WTC11 (cell line): ENCODE results near the gene RASGRP4. TPM values are rescaled to one million over a fixed set of nuclear protein-coding genes. Genes with fewer than 3 reads are reported as not detected.

ENCODE experiments used
- ATAC-seq: fragments of 200-7000 bp; cut with Tn5 transposase; 2 replicates; pipeline ENCODE4 v1.10.0; 2021; ENCODE audit warnings: mild to moderate bottlenecking, moderate library complexity
- CTCF ChIA-PET: fragments of 300-600 bp; sonication (Branson Sonifier 250); formaldehyde crosslinking; loops from one replicate; lab custom pipeline; 2021; ENCODE audit warnings: antibody characterized with exemption; lab: Charles Lee
- POLR2A ChIA-PET: fragments of 350-600 bp; sonication (Branson Sonifier 250); formaldehyde crosslinking; loops from one replicate; lab custom pipeline; 2021; ENCODE audit warnings: antibody characterized with exemption; lab: Charles Lee
- DNase-seq: peaks from one replicate; pipeline ENCODE4 v3.0.0; 2021; ENCODE audit warnings: low spot score
- H3K27ac Mint-ChIP-seq: 2 replicates; pipeline ENCODE4 v1.8.0; 2021; ENCODE audit warnings: mixed read lengths
- H3K27me3 Mint-ChIP-seq: 2 replicates; pipeline ENCODE4 v1.8.0; 2021; ENCODE audit warnings: low read depth, mild to moderate bottlenecking, moderate library complexity, mixed read lengths
- H3K36me3 Mint-ChIP-seq: 2 replicates; pipeline ENCODE4 v1.8.0; 2021; ENCODE audit warnings: mixed read lengths
- H3K4me1 Mint-ChIP-seq: 2 replicates; pipeline ENCODE4 v1.8.0; 2022; ENCODE audit warnings: mixed read lengths
- H3K4me3 Mint-ChIP-seq: 2 replicates; pipeline ENCODE4 v1.8.0; 2021; ENCODE audit warnings: mild to moderate bottlenecking, moderate library complexity, mixed read lengths
- H3K9me3 Mint-ChIP-seq: 2 replicates; pipeline ENCODE4 v1.8.0; 2021; ENCODE audit warnings: mixed read lengths
- CREB1 ChIP-seq: sonication (generic); formaldehyde crosslinking; IDR thresholded peaks from 2 replicates; pipeline ENCODE4 v1.8.0; 2023; ENCODE audit warnings: mild to moderate bottlenecking, missing genetic modification reagents
- CREM ChIP-seq: sonication (generic); formaldehyde crosslinking; IDR thresholded peaks from 2 replicates; pipeline ENCODE4 v1.8.1; 2022; ENCODE audit warnings: mild to moderate bottlenecking, missing genetic modification reagents, moderate library complexity
- EMX1 ChIP-seq: fragments of 250-450 bp; sonication (Bioruptor Pico); IDR thresholded peaks from 2 replicates; pipeline ENCODE4 v1.8.0; 2021; ENCODE audit warnings: mild to moderate bottlenecking
- ESRRA ChIP-seq: sonication (generic); formaldehyde crosslinking; IDR thresholded peaks from 2 replicates; pipeline ENCODE4 v1.8.1; 2022; ENCODE audit warnings: mild to moderate bottlenecking, missing genetic modification reagents, borderline replicate concordance
- ETV6 ChIP-seq: sonication (generic); formaldehyde crosslinking; IDR thresholded peaks from 2 replicates; pipeline ENCODE4 v1.8.1; 2022; ENCODE audit warnings: mild to moderate bottlenecking, missing genetic modification reagents
- JAZF1 ChIP-seq: fragments of 250-450 bp; sonication (Bioruptor Pico); IDR thresholded peaks from 2 replicates; pipeline ENCODE4 v1.9.0; 2021; ENCODE audit warnings: moderate library complexity, mild to moderate bottlenecking, inconsistent platforms
- MXD4 ChIP-seq: fragments of 250-450 bp; sonication (Bioruptor Pico); IDR thresholded peaks from 2 replicates; pipeline ENCODE4 v1.8.0; 2021; ENCODE audit warnings: mild to moderate bottlenecking, moderate library complexity, borderline replicate concordance
- NFYB ChIP-seq: sonication (generic); formaldehyde crosslinking; conservative IDR thresholded peaks from 2 replicates; pipeline ENCODE4 v1.8.0; 2022; ENCODE audit warnings: low read depth, missing genetic modification reagents
- NR1H2 ChIP-seq: sonication (generic); formaldehyde crosslinking; IDR thresholded peaks from 2 replicates; pipeline ENCODE4 v1.9.0; 2021; ENCODE audit warnings: mild to moderate bottlenecking, moderate library complexity, missing genetic modification reagents
- PREB ChIP-seq: sonication (generic); formaldehyde crosslinking; IDR thresholded peaks from 2 replicates; pipeline ENCODE4 v1.8.1; 2022; ENCODE audit warnings: mild to moderate bottlenecking, missing genetic modification reagents, moderate library complexity, borderline replicate concordance
- PRRX2 ChIP-seq: fragments of 250-450 bp; sonication (Bioruptor Pico); IDR thresholded peaks from 2 replicates; pipeline ENCODE4 v1.8.0; 2021; ENCODE audit warnings: mild to moderate bottlenecking
- SMAD3 ChIP-seq: sonication (generic); formaldehyde crosslinking; IDR thresholded peaks from 2 replicates; pipeline ENCODE4 v1.8.0; 2022; ENCODE audit warnings: missing genetic modification reagents, mild to moderate bottlenecking, borderline replicate concordance
- ZNF219 ChIP-seq: sonication (generic); formaldehyde crosslinking; IDR thresholded peaks from 2 replicates; pipeline ENCODE4 v1.8.0; 2023; ENCODE audit warnings: missing genetic modification reagents, mild to moderate bottlenecking, borderline replicate concordance
- ZNF281 ChIP-seq: sonication (generic); formaldehyde crosslinking; IDR thresholded peaks from 2 replicates; pipeline ENCODE4 v1.8.0; 2023; ENCODE audit warnings: mild to moderate bottlenecking, missing genetic modification reagents
- total RNA-seq: library from RNA; stranded (reverse); gene quantifications from 3 replicates; pipeline ENCODE4 v1.2.3, GENCODE V29; 2021
- TF ChIP-seq, protein P1 (sequence below): fragments of 250-450 bp; sonication (Bioruptor Pico); IDR thresholded peaks from 2 replicates; pipeline ENCODE4 v1.9.0; 2021; ENCODE audit warnings: mild to moderate bottlenecking, borderline replicate concordance
- TF ChIP-seq, protein P2 (sequence below): sonication (generic); formaldehyde crosslinking; IDR thresholded peaks from 2 replicates; pipeline ENCODE4 v1.8.1; 2022; ENCODE audit warnings: low read depth, mild to moderate bottlenecking, moderate library complexity, missing genetic modification reagents, borderline replicate concordance
- TF ChIP-seq, protein P3 (sequence below): sonication (generic); formaldehyde crosslinking; IDR thresholded peaks from 2 replicates; pipeline ENCODE4 v1.8.0; 2022; ENCODE audit warnings: mild to moderate bottlenecking, missing genetic modification reagents
- TF ChIP-seq, protein P4 (sequence below): sonication (generic); formaldehyde crosslinking; IDR thresholded peaks from 2 replicates; pipeline ENCODE4 v1.8.1; 2023; ENCODE audit warnings: mild to moderate bottlenecking, moderate library complexity, missing genetic modification reagents
- TF ChIP-seq, protein P5 (sequence below): sonication (generic); formaldehyde crosslinking; IDR thresholded peaks from 2 replicates; pipeline ENCODE4 v1.8.0; 2022; ENCODE audit warnings: mild to moderate bottlenecking, missing genetic modification reagents

RASGRP4 gene
- total RNA-seq, 1 experiment from 2014 or later: 2.5 TPM

GRCh38 chr19:38405276-38405675 lies 20.7 kb downstream of the RASGRP4 start (continued):
- TF ChIP-seq, protein P1, sequence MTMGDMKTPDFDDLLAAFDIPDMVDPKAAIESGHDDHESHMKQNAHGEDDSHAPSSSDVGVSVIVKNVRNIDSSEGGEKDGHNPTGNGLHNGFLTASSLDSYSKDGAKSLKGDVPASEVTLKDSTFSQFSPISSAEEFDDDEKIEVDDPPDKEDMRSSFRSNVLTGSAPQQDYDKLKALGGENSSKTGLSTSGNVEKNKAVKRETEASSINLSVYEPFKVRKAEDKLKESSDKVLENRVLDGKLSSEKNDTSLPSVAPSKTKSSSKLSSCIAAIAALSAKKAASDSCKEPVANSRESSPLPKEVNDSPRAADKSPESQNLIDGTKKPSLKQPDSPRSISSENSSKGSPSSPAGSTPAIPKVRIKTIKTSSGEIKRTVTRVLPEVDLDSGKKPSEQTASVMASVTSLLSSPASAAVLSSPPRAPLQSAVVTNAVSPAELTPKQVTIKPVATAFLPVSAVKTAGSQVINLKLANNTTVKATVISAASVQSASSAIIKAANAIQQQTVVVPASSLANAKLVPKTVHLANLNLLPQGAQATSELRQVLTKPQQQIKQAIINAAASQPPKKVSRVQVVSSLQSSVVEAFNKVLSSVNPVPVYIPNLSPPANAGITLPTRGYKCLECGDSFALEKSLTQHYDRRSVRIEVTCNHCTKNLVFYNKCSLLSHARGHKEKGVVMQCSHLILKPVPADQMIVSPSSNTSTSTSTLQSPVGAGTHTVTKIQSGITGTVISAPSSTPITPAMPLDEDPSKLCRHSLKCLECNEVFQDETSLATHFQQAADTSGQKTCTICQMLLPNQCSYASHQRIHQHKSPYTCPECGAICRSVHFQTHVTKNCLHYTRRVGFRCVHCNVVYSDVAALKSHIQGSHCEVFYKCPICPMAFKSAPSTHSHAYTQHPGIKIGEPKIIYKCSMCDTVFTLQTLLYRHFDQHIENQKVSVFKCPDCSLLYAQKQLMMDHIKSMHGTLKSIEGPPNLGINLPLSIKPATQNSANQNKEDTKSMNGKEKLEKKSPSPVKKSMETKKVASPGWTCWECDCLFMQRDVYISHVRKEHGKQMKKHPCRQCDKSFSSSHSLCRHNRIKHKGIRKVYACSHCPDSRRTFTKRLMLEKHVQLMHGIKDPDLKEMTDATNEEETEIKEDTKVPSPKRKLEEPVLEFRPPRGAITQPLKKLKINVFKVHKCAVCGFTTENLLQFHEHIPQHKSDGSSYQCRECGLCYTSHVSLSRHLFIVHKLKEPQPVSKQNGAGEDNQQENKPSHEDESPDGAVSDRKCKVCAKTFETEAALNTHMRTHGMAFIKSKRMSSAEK (CRISPR knock-in tag): no peak

DNA sequence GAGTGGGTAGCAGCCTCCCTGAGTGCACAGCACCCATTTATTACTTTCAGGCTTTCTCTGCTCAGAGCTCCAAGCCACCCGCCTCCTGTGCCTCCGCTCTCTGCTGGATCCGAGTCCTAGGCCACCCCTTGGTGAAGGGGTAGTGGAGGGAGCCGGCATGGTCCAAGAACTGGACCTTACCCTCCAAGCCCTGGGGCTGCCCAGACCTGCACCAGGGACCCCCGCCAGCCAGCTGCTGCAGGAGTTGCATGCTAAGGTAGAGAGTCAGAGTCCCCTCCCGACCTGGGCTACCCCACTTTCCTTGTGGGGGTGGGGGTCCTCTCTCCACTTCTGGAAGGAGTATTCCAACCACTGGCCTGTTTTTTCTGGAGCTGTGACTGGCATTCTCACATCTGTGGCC lies 21.2 kb downstream of the RASGRP4 start:
- TF ChIP-seq CREB1 (CRISPR knock-in tag) (no peak), JAZF1 (CRISPR knock-in tag) (no peak), EMX1 (CRISPR knock-in tag) (no peak), PREB (CRISPR knock-in tag) (no peak)
- TF ChIP-seq, protein P2, sequence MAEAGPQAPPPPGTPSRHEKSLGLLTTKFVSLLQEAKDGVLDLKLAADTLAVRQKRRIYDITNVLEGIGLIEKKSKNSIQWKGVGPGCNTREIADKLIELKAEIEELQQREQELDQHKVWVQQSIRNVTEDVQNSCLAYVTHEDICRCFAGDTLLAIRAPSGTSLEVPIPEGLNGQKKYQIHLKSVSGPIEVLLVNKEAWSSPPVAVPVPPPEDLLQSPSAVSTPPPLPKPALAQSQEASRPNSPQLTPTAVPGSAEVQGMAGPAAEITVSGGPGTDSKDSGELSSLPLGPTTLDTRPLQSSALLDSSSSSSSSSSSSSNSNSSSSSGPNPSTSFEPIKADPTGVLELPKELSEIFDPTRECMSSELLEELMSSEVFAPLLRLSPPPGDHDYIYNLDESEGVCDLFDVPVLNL (CRISPR knock-in tag): no peak
- TF ChIP-seq, all 79 proteins: peak for 0
- peak overlapping the region; percentile 43; the same call in 1 of the 2 replicates for H3K4me3 Mint-ChIP-seq
- CTCF ChIA-PET: interaction anchor here (0.9 to 3.0 kb wide), 7 partner anchors 10 to 74 kb away, joined by 3 to 69 read pairs (median 38); partner anchors contain the start of genes PSMD8 and RASGRP4

GRCh38 chr19:38402967-38403674 lies 22.9 kb downstream of the RASGRP4 start, which contains the start of gene FAM98C:
FAM98C (plus strand) TSS chr19:38403093; CDS start chr19:38403154, 61 bp downstream.
- ATAC-seq (peak; percentile 94), DNase-seq (peak; percentile 97)
- Mint-ChIP-seq H3K4me3 (peak within 1 kb of the TSS; percentile 77), H3K36me3 (no peaks in the 10 kb centered on the region), H3K9me3 (no peaks in the 10 kb centered on the region), H3K27me3 (peaks cover 58% of the 10 kb centered on the region), H3K27ac (no peak within 1 kb of the TSS), H3K4me1 (no peaks in the 10 kb centered on the region)
- ChIA-PET CTCF (interaction anchor here (0.5 to 3.0 kb wide), 109 partner anchors 9 to 907 kb away, joined by 3 to 110 read pairs (median 5); partner anchors contain the start of genes ACTN4, C19orf33, CATSPERG and CCER2), POLR2A (interaction anchor here (0.9 to 2.0 kb wide), 11 partner anchors 13 to 231 kb away, joined by 3 to 14 read pairs (median 4); partner anchors contain the start of genes GGN, PSMD8 and SPRED3)
- TF ChIP-seq ZNF281 (CRISPR knock-in tag) (peak; percentile 54; the same call in 1 of the 2 replicates), MXD4 (CRISPR knock-in tag) (no peak), NFYB (CRISPR knock-in tag) (peak; percentile 88), ZNF219 (no peak), ETV6 (peak; percentile 59; the same call in 1 of the 2 replicates), PRRX2 (no peak), SMAD3 (CRISPR knock-in tag) (no peak), NR1H2 (CRISPR knock-in tag) (no peak), CREM (peak; percentile 38; the same call in 1 of the 2 replicates), EMX1 (CRISPR knock-in tag) (no peak), ESRRA (CRISPR knock-in tag) (peak; percentile 24; the same call in 1 of the 2 replicates)
- TF ChIP-seq, protein P3, sequence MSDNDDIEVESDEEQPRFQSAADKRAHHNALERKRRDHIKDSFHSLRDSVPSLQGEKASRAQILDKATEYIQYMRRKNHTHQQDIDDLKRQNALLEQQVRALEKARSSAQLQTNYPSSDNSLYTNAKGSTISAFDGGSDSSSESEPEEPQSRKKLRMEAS (CRISPR knock-in tag): peak; percentile 74
- TF ChIP-seq, protein P4, sequence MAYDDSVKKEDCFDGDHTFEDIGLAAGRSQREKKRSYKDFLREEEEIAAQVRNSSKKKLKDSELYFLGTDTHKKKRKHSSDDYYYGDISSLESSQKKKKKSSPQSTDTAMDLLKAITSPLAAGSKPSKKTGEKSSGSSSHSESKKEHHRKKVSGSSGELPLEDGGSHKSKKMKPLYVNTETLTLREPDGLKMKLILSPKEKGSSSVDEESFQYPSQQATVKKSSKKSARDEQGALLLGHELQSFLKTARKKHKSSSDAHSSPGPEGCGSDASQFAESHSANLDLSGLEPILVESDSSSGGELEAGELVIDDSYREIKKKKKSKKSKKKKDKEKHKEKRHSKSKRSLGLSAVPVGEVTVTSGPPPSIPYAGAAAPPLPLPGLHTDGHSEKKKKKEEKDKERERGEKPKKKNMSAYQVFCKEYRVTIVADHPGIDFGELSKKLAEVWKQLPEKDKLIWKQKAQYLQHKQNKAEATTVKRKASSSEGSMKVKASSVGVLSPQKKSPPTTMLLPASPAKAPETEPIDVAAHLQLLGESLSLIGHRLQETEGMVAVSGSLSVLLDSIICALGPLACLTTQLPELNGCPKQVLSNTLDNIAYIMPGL (CRISPR knock-in tag): peak; percentile 99
- TF ChIP-seq, protein P5, sequence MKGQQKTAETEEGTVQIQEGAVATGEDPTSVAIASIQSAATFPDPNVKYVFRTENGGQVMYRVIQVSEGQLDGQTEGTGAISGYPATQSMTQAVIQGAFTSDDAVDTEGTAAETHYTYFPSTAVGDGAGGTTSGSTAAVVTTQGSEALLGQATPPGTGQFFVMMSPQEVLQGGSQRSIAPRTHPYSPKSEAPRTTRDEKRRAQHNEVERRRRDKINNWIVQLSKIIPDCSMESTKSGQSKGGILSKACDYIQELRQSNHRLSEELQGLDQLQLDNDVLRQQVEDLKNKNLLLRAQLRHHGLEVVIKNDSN (CRISPR knock-in tag): no peak

More for the DNA sequence above, 21.2 kb downstream of the RASGRP4 start:
- Mint-ChIP-seq H3K27me3 (peaks cover 41% of the 10 kb centered on the region), H3K27ac (no peak overlapping the region), H3K36me3 (no peaks in the 10 kb centered on the region), H3K9me3 (no peaks in the 10 kb centered on the region), H3K4me1 (no peaks in the 10 kb centered on the region)
- POLR2A ChIA-PET: no interaction called here
- DNase-seq: no peak
- ATAC-seq: no peak
